Kidney (tissue), 14 donors: Measurements from ENCODE around the gene DNAH17. TPM values are rescaled to one million over a fixed set of nuclear protein-coding genes. Genes with fewer than 3 reads are reported as not detected.

Experiments
- DNase-seq, 5 donors: peaks; one replicate each; pipeline ENCODE4 v3.0.0-alpha.2; 2013 to 2020
- FAIRE-seq: peaks from 2 replicates; lab custom pipeline; 2012; peaks lifted over from hg19 to GRCh38; lab: Jason Lieb, UNC
- H3K27ac ChIP-seq, 2 donors: one replicate each; pipeline ENCODE4 v1.7.0; 2013; ENCODE audit warnings: low read depth in 2 of 2, low read length in 2 of 2, inconsistent platforms in 1 of 2
- H3K27me3 ChIP-seq: one replicate; pipeline ENCODE4 v1.7.1; 2013; ENCODE audit warnings: low read length, inconsistent platforms; ENCODE audit not compliant: control insufficient read depth, insufficient read depth
- H3K36me3 ChIP-seq, 3 donors: one replicate each; pipeline versions ENCODE4 v1.7.0 to v1.7.1; 2013; ENCODE audit warnings: low read length in 3 of 3, control low read depth in 1 of 3, inconsistent platforms in 1 of 3; ENCODE audit not compliant: insufficient read depth in 3 of 3, control insufficient read depth in 2 of 3
- H3K4me1 ChIP-seq, 3 donors: one replicate each; pipeline versions ENCODE4 v1.7.0 to v1.7.1; 2013; ENCODE audit warnings: low read length in 3 of 3, inconsistent platforms in 1 of 3, low read depth in 1 of 3; ENCODE audit not compliant: control insufficient read depth in 2 of 3, insufficient read depth in 2 of 3
- H3K4me3 ChIP-seq, 3 donors: one replicate each; pipeline versions ENCODE4 v1.7.0 to v1.8.1; 2013; ENCODE audit warnings: low read length in 3 of 3, control low read depth in 1 of 3, inconsistent platforms in 1 of 3
- H3K9ac ChIP-seq, 3 donors: one replicate each; pipeline versions ENCODE4 v1.7.0 to v1.7.1; 2013; ENCODE audit warnings: low read length in 3 of 3, control low read depth in 1 of 3, inconsistent platforms in 1 of 3
- H3K9me3 ChIP-seq, 3 donors: one replicate each; pipeline versions ENCODE4 v1.7.0 to v1.7.1; 2013; ENCODE audit warnings: low read length in 3 of 3, control low read depth in 1 of 3, inconsistent platforms in 1 of 3; ENCODE audit not compliant: control insufficient read depth in 2 of 3, insufficient read depth in 1 of 3
- intact Hi-C: fragments of 100-400 bp; cut with DNase I; formaldehyde crosslinking; loops from one replicate; pipeline ENCODE4 v1.11.1; 2022
- polyA plus RNA-seq: library from polyadenylated mRNA; stranded (reverse); fragments of 350-450 nt; fragmentation: Illumina TruSeq; extraction: RNeasy Lipid Tissue Mini Kit (QIAGEN cat#74804); gene quantifications from one replicate; pipeline ENCODE4 v1.2.3, GENCODE V29; 2014; ENCODE audit warnings: low read depth, low replicate concordance; ENCODE audit not compliant: insufficient read depth
- total RNA-seq: library from RNA; stranded (reverse); fragmentation: NEBNext Ultra II Directional; extraction: Animal tissue kit (Norgen Biotek cat#: 25700); gene quantifications from one replicate; pipeline ENCODE4 v1.2.1, GENCODE V29; 2021
- TF ChIP-seq, protein P1 (sequence below): IDR thresholded peaks from 3 replicates; pipeline ENCODE4 v1.5.1; 2012; ENCODE audit warnings: mild to moderate bottlenecking, moderate library complexity, borderline replicate concordance; ENCODE audit not compliant: insufficient read depth; ENCODE audit errors: extremely low read depth
- donor health status: control.
- donor health status: control.
- donor health status: control.
- donor health status: control.
- donor health status: control.
- donor health status: DM: yes; HTN: yes; CAD: no.
- donor health status: Normal renal cell carcinoma (clear cell type).

The DNAH17 gene
- total and polyA plus RNA-seq, 2 donors from 2014 or later: 0.09 to 0.17 TPM

DNA sequence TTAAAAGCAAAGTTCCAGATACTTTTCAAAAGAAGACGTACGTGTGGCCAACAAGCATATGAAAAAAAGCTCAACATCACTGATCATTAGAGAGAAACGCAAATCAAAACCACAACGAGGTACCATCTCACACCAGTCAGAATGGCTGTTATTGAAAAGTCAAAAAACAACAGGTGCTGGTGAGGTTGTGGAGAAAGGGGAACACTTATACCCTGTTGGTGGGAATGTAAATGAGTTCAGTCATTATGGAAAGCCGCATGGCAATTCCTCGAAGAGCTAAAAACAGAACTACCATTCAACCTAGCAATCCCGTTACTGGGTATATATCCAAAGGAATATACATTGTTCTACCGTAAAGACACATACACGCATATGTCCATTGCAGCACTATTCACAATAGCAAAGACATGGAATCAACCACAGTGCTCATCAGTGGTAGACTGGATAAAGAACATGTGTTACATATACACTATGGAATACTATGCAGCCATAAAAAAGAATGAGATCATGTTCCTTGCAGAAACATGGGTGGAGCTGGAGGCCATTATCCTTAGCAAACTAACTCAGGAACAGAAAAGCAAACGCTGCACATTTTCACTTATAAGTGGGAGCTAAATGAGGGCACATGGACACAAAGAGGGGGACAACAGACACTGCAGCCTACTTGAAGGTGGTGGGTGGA, 31.1 kb upstream of the DNAH17 start:
- Histone ChIP-seq H3K27ac (no peak overlapping the region), H3K27me3 (no peaks in the 10 kb centered on the region), H3K9ac (no peak overlapping the region), H3K4me3 (no peak overlapping the region), H3K36me3 (no peaks in the 10 kb centered on the region), H3K9me3 (no peaks in the 10 kb centered on the region), H3K4me1 (no peaks in the 10 kb centered on the region)
- no peak for DNase-seq
- TF ChIP-seq, protein P1, sequence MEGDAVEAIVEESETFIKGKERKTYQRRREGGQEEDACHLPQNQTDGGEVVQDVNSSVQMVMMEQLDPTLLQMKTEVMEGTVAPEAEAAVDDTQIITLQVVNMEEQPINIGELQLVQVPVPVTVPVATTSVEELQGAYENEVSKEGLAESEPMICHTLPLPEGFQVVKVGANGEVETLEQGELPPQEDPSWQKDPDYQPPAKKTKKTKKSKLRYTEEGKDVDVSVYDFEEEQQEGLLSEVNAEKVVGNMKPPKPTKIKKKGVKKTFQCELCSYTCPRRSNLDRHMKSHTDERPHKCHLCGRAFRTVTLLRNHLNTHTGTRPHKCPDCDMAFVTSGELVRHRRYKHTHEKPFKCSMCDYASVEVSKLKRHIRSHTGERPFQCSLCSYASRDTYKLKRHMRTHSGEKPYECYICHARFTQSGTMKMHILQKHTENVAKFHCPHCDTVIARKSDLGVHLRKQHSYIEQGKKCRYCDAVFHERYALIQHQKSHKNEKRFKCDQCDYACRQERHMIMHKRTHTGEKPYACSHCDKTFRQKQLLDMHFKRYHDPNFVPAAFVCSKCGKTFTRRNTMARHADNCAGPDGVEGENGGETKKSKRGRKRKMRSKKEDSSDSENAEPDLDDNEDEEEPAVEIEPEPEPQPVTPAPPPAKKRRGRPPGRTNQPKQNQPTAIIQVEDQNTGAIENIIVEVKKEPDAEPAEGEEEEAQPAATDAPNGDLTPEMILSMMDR: no peak
- intact Hi-C loops: no loop called here
- FAIRE-seq: no peak

DNA sequence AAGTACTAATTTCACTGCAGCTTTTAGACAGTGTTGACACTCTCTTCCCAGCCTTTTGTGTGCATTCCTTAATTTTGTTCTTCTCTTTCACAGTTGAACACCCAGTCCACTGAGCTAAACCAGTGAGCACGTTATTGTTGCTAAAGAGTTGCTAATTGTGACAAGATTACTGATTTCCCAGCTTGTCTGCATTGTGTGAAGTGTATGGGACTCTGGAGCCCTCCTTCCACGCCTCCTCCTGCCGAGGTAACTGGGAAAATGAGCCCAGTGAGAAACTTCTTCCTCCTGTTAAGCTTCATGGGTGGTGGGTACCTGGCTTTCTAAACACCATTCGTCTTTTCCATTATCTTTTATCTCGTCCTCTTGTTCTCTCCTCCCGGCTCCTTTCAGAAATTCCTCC, 29.8 kb upstream of the DNAH17 start:
- no peak for DNase-seq
- Histone ChIP-seq H3K9me3 (no peaks in the 10 kb centered on the region), H3K4me1 (no peaks in the 10 kb centered on the region), H3K27ac (no peak overlapping the region), H3K4me3 (no peak overlapping the region), H3K9ac (no peak overlapping the region), H3K36me3 (no peaks in the 10 kb centered on the region), H3K27me3 (no peaks in the 10 kb centered on the region)
- no peak for FAIRE-seq
- intact Hi-C loops: no loop called here
- TF ChIP-seq, protein P1: no peak

DNA sequence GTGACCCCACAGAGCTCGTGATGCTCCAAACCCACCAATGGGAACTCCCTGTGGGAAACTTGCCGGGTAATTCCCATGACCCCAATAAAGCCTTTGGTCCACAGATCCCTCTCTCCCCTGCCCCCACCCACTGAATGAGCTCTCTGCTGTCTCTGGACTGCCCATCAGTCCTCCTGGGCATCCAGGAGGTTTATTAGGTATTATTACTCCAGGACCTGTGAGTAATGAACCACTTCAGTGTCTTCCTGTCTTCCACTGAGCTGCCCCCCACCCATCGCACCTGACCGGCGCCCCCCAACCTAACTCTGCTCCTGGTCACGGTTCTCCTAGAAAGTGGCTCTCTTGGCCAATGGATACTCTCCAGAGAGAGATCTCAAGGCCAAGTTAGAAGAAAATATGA, 28.7 kb upstream of the DNAH17 start:
- Histone ChIP-seq H3K9ac (no peak overlapping the region), H3K27ac (no peak overlapping the region), H3K27me3 (no peaks in the 10 kb centered on the region), H3K4me1 (no peaks in the 10 kb centered on the region), H3K36me3 (no peaks in the 10 kb centered on the region), H3K9me3 (no peaks in the 10 kb centered on the region), H3K4me3 (no peak overlapping the region)
- intact Hi-C loops: no loop called here
- DNase-seq: no peak
- TF ChIP-seq, protein P1: no peak
- FAIRE-seq: no peak

DNA sequence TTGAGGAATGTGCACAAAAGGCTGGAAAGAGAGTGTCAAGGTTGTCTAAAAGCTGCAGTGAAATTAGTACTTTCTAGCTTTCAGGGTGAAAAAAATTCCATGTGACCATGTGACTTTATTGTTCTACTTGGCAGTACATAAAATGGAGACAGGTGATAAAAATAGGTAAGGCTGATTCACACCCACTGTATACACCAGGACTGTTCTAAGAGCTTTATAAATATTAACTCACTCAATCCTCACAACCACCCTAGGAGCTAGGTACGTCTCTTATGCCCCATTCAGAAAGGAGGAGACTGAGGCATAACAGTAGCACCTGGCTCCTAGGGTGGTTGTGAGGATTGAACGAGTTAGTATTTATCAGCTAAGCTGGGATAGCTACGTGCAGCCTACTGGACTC, 28.2 kb upstream of the DNAH17 start:
- Histone ChIP-seq H3K27me3 (no peaks in the 10 kb centered on the region), H3K9me3 (no peaks in the 10 kb centered on the region), H3K9ac (no peak overlapping the region), H3K4me1 (no peaks in the 10 kb centered on the region), H3K27ac (no peak overlapping the region), H3K4me3 (no peak overlapping the region), H3K36me3 (no peaks in the 10 kb centered on the region)
- FAIRE-seq: no peak
- intact Hi-C loops: no loop called here
- TF ChIP-seq, protein P1: no peak
- no peak for DNase-seq
